Muscle of leg (tissue), 11 donors: ENCODE data around the gene CA6. TPM values are rescaled to one million over a fixed set of nuclear protein-coding genes. Genes with fewer than 3 reads are reported as not detected.
"Not testable (repeated sequence)": the region's sequence is repeated elsewhere in the genome, so short reads cannot be mapped to it uniquely, and the experiment has no call there.

ENCODE experiments used
- DNase-seq: peaks from one replicate; pipeline ENCODE4 v3.0.0; 2013
- H3K27ac ChIP-seq: one replicate; pipeline ENCODE4 v1.5.1; 2013; ENCODE audit warnings: mild to moderate bottlenecking, low read length, control low read depth
- H3K27me3 ChIP-seq: one replicate; pipeline ENCODE4 v1.6.1; 2013; ENCODE audit warnings: low read length; ENCODE audit not compliant: control insufficient read depth, insufficient read depth
- H3K36me3 ChIP-seq: one replicate; pipeline ENCODE4 v1.6.1; 2013; ENCODE audit warnings: low read length; ENCODE audit not compliant: control insufficient read depth, insufficient read depth
- H3K4me1 ChIP-seq: one replicate; pipeline ENCODE4 v1.6.1; 2013; ENCODE audit warnings: low read length; ENCODE audit not compliant: control insufficient read depth, insufficient read depth
- H3K4me3 ChIP-seq: one replicate; pipeline ENCODE4 v1.5.1; 2013; ENCODE audit warnings: low read length, control low read depth
- H3K9me3 ChIP-seq: replicated peaks from 2 replicates; pipeline ENCODE4 v1.6.1; 2013; ENCODE audit warnings: low read depth, low read length; ENCODE audit not compliant: control insufficient read depth
- WGBS: methylation state at CpG from one replicate; pipeline ENCODE4 v1.1.5; 2013; ENCODE audit warnings: missing lambda C conversion rate; ENCODE audit not compliant: insufficient coverage; 5-methylcytosine and 5-hydroxymethylcytosine counted together
- polyA plus RNA-seq, 8 donors: library from polyadenylated mRNA; unstranded; fragments of 120-200 nt; gene quantifications; one replicate each; pipeline versions ENCODE4 v1.2.1 to v1.2.3, GENCODE V29; 2013; ENCODE audit warnings: inconsistent platforms in 1 of 8, low replicate concordance in 1 of 8; ENCODE audit not compliant: insufficient read length in 8 of 8, insufficient read depth in 1 of 8
- total RNA-seq: library from RNA; stranded (reverse); fragments of 120-200 nt; gene quantifications from one replicate; pipeline ENCODE4 v1.2.4, GENCODE V29; 2013

Gene CA6
- total and polyA plus RNA-seq, 9 donors: 0.08 to 0.17 (median 0.09) TPM; not detected in 6

GRCh38 chr1:9002215-9002560, 56.5 kb downstream of the CA6 start:
- H3K27me3 ChIP-seq, H3K4me3 ChIP-seq, H3K36me3 ChIP-seq, H3K9me3 ChIP-seq, H3K27ac ChIP-seq, H3K4me1 ChIP-seq, DNase-seq: not testable (repeated sequence)
- 40% methylated on average over 2 of the region's 11 CpGs for WGBS

- no peaks in the 10 kb centered on the region for H3K36me3 ChIP-seq
- no peak overlapping the region for H3K27ac ChIP-seq
- H3K4me3 ChIP-seq: no peak overlapping the region
- no peaks in the 10 kb centered on the region for H3K4me1 ChIP-seq
- no peak for DNase-seq
- WGBS: 73% methylated on average over 10 of the region's 11 CpGs
- no peaks in the 10 kb centered on the region for H3K9me3 ChIP-seq
- no peaks in the 10 kb centered on the region for H3K27me3 ChIP-seq
Observed at GRCh38 chr1:9004031-9004699, 58.5 kb downstream of the CA6 start.

- Histone ChIP-seq H3K4me1 (no peaks in the 10 kb centered on the region), H3K9me3 (no peaks in the 10 kb centered on the region), H3K36me3 (no peaks in the 10 kb centered on the region), H3K27me3 (no peaks in the 10 kb centered on the region), H3K27ac (no peak overlapping the region), H3K4me3 (no peak overlapping the region)
- WGBS: 42% methylated on average over 14 of the region's 22 CpGs
- DNase-seq: peak; percentile 83
Observed at GRCh38 chr1:9004700-9005394, 59.2 kb downstream of the CA6 start.

GRCh38 chr1:9005395-9005708, 59.7 kb downstream of the CA6 start:
- Histone ChIP-seq H3K4me3 (no peak overlapping the region), H3K36me3 (no peaks in the 10 kb centered on the region), H3K27me3 (no peaks in the 10 kb centered on the region), H3K9me3 (no peaks in the 10 kb centered on the region), H3K27ac (no peak overlapping the region), H3K4me1 (no peaks in the 10 kb centered on the region)
- 43% methylated on average over 4 of the region's 8 CpGs for WGBS
- no peak for DNase-seq

- Histone ChIP-seq H3K9me3 (no peaks in the 10 kb centered on the region), H3K36me3 (no peaks in the 10 kb centered on the region), H3K4me1 (no peaks in the 10 kb centered on the region), H3K4me3 (no peak overlapping the region), H3K27ac (no peak overlapping the region), H3K27me3 (no peaks in the 10 kb centered on the region)
- WGBS: 89% methylated on average over 18 of the region's 19 CpGs
- no peak for DNase-seq
Observed at GRCh38 chr1:9006956-9007615, 61.4 kb downstream of the CA6 start.

- Histone ChIP-seq H3K9me3 (no peaks in the 10 kb centered on the region), H3K4me3 (no peak overlapping the region), H3K36me3 (no peaks in the 10 kb centered on the region), H3K4me1 (no peaks in the 10 kb centered on the region), H3K27ac (no peak overlapping the region), H3K27me3 (no peaks in the 10 kb centered on the region)
- no peak for DNase-seq
- 73% methylated on average over 5 of the region's 10 CpGs for WGBS
Observed at GRCh38 chr1:9008236-9008635, 62.6 kb downstream of the CA6 start.

GRCh38 chr1:9009438-9010370, 64.0 kb downstream of the CA6 start:
- no peak overlapping the region for H3K4me3 ChIP-seq
- H3K4me1 ChIP-seq: peaks cover 10% of the 10 kb centered on the region
- no peaks in the 10 kb centered on the region for H3K36me3 ChIP-seq
- DNase-seq: no peak
- no peaks in the 10 kb centered on the region for H3K9me3 ChIP-seq
- H3K27me3 ChIP-seq: no peaks in the 10 kb centered on the region
- WGBS: 37% methylated on average over 14 of the region's 21 CpGs
- no peak overlapping the region for H3K27ac ChIP-seq

- Histone ChIP-seq H3K27ac (no peak overlapping the region), H3K27me3 (peaks cover 2% of the 10 kb centered on the region), H3K4me3 (no peak overlapping the region), H3K9me3 (no peaks in the 10 kb centered on the region), H3K4me1 (peaks cover 12% of the 10 kb centered on the region), H3K36me3 (no peaks in the 10 kb centered on the region)
- 66% methylated on average over 8 of the region's 8 CpGs for WGBS
- peak; percentile 20 for DNase-seq
Observed at GRCh38 chr1:9010781-9011323, 65.2 kb downstream of the CA6 start.

GRCh38 chr1:9013819-9014218, 68.2 kb downstream of the CA6 start:
- H3K36me3 ChIP-seq: no peaks in the 10 kb centered on the region
- peaks cover 6% of the 10 kb centered on the region for H3K27me3 ChIP-seq
- no peak overlapping the region for H3K4me3 ChIP-seq
- H3K9me3 ChIP-seq: no peaks in the 10 kb centered on the region
- no peak for DNase-seq
- peaks cover 18% of the 10 kb centered on the region for H3K4me1 ChIP-seq
- H3K27ac ChIP-seq: peak overlapping the region; percentile 68
- 75% methylated on average over 8 of the region's 8 CpGs for WGBS
